BLaER1 (cell line): ENCODE measurements around the gene NCOA1.

Source experiments
- H3K27ac ChIP-seq: shearing (Covaris generic); formaldehyde crosslinking; 2 replicates; pipeline ENCODE4 v1.8.1; 2022
- H3K27me3 ChIP-seq: shearing (Covaris generic); formaldehyde crosslinking; 2 replicates; pipeline ENCODE4 v1.8.1; 2022
- H3K36me3 ChIP-seq: shearing (Covaris generic); formaldehyde crosslinking; 2 replicates; pipeline ENCODE4 v1.8.1; 2022
- H3K4me1 ChIP-seq: shearing (Covaris generic); formaldehyde crosslinking; 2 replicates; pipeline ENCODE4 v1.8.1; 2022
- H3K4me2 ChIP-seq: shearing (Covaris generic); formaldehyde crosslinking; 2 replicates; pipeline ENCODE4 v1.8.1; 2022
- H3K4me3 ChIP-seq: shearing (Covaris generic); formaldehyde crosslinking; 2 replicates; pipeline ENCODE4 v1.8.1; 2022
- H3K9ac ChIP-seq: shearing (Covaris generic); formaldehyde crosslinking; 2 replicates; pipeline ENCODE4 v1.8.1; 2022
- H3K9me3 ChIP-seq: shearing (Covaris generic); formaldehyde crosslinking; 2 replicates; pipeline ENCODE4 v1.8.1; 2022
- H4K20me1 ChIP-seq: shearing (Covaris generic); formaldehyde crosslinking; 2 replicates; pipeline ENCODE4 v1.8.1; 2022
- Cebpa-rat ChIP-seq: shearing (Covaris generic); IDR thresholded peaks from 2 replicates; pipeline ENCODE4 v1.8.1; 2022

NCOA1 gene

GRCh38 chr2:24512404-24512803, 21.4 kb downstream of the NCOA1 start:
- no peak for TF ChIP-seq Cebpa-rat
- Histone ChIP-seq H3K36me3 (no peaks in the 10 kb centered on the region), H3K9me3 (no peaks in the 10 kb centered on the region), H3K4me1 (no peaks in the 10 kb centered on the region), H3K9ac (no peak overlapping the region), H3K27me3 (no peaks in the 10 kb centered on the region), H3K4me3 (no peak overlapping the region), H4K20me1 (peaks cover 48% of the 10 kb centered on the region; the same call in 1 of the 2 replicates), H3K27ac (no peak overlapping the region), H3K4me2 (no peak overlapping the region)

GRCh38 chr2:24512831-24513230, 21.8 kb downstream of the NCOA1 start:
- Histone ChIP-seq H3K4me3 (no peak overlapping the region), H3K9ac (no peak overlapping the region), H3K9me3 (no peaks in the 10 kb centered on the region), H3K27ac (no peak overlapping the region), H4K20me1 (peaks cover 51% of the 10 kb centered on the region; the same call in 1 of the 2 replicates), H3K4me1 (no peaks in the 10 kb centered on the region), H3K27me3 (no peaks in the 10 kb centered on the region), H3K4me2 (no peak overlapping the region), H3K36me3 (no peaks in the 10 kb centered on the region)
- TF ChIP-seq Cebpa-rat = no peak

- Histone ChIP-seq H3K4me1 (no peaks in the 10 kb centered on the region), H3K36me3 (no peaks in the 10 kb centered on the region), H3K9me3 (no peaks in the 10 kb centered on the region), H4K20me1 (peaks cover 50% of the 10 kb centered on the region; the same call in 1 of the 2 replicates), H3K4me2 (no peak overlapping the region), H3K4me3 (no peak overlapping the region), H3K27ac (no peak overlapping the region), H3K27me3 (no peaks in the 10 kb centered on the region), H3K9ac (no peak overlapping the region)
- TF ChIP-seq Cebpa-rat = no peak
Measured at GRCh38 chr2:24513281-24514071, 22.4 kb downstream of the NCOA1 start.

GRCh38 chr2:24514820-24515219, 23.8 kb downstream of the NCOA1 start:
- Histone ChIP-seq H3K9ac (no peak overlapping the region), H3K36me3 (no peaks in the 10 kb centered on the region), H3K4me2 (no peak overlapping the region), H3K4me1 (no peaks in the 10 kb centered on the region), H3K4me3 (no peak overlapping the region), H3K27ac (no peak overlapping the region), H4K20me1 (peaks cover 36% of the 10 kb centered on the region; the same call in 1 of the 2 replicates), H3K27me3 (no peaks in the 10 kb centered on the region), H3K9me3 (peaks cover 5% of the 10 kb centered on the region; the same call in 1 of the 2 replicates)
- no peak for TF ChIP-seq Cebpa-rat

GRCh38 chr2:24515335-24515734, 24.3 kb downstream of the NCOA1 start:
- peaks cover 31% of the 10 kb centered on the region; the same call in 1 of the 2 replicates for H4K20me1 ChIP-seq
- H3K4me1 ChIP-seq = no peaks in the 10 kb centered on the region
- H3K36me3 ChIP-seq = no peaks in the 10 kb centered on the region
- H3K27ac ChIP-seq = no peak overlapping the region
- H3K4me3 ChIP-seq = no peak overlapping the region
- H3K9ac ChIP-seq = no peak overlapping the region
- no peak for TF ChIP-seq Cebpa-rat
- no peaks in the 10 kb centered on the region for H3K27me3 ChIP-seq
- H3K4me2 ChIP-seq = no peak overlapping the region
- H3K9me3 ChIP-seq = peaks cover 5% of the 10 kb centered on the region; the same call in 1 of the 2 replicates

- Histone ChIP-seq H4K20me1 (peaks cover 26% of the 10 kb centered on the region; the same call in 1 of the 2 replicates), H3K4me2 (no peak overlapping the region), H3K27me3 (no peaks in the 10 kb centered on the region), H3K9me3 (peaks cover 5% of the 10 kb centered on the region; the same call in 1 of the 2 replicates), H3K4me3 (no peak overlapping the region), H3K27ac (no peak overlapping the region), H3K36me3 (no peaks in the 10 kb centered on the region), H3K9ac (no peak overlapping the region), H3K4me1 (no peaks in the 10 kb centered on the region)
- TF ChIP-seq Cebpa-rat = no peak
Measured at GRCh38 chr2:24515831-24516230, 24.8 kb downstream of the NCOA1 start.

- Histone ChIP-seq H3K4me2 (no peak overlapping the region), H3K9me3 (peaks cover 5% of the 10 kb centered on the region; the same call in 1 of the 2 replicates), H3K4me3 (no peak overlapping the region), H3K27me3 (no peaks in the 10 kb centered on the region), H3K36me3 (no peaks in the 10 kb centered on the region), H3K4me1 (no peaks in the 10 kb centered on the region), H4K20me1 (peaks cover 26% of the 10 kb centered on the region; the same call in 1 of the 2 replicates), H3K9ac (no peak overlapping the region), H3K27ac (no peak overlapping the region)
- no peak for TF ChIP-seq Cebpa-rat
Measured at GRCh38 chr2:24517247-24517646, 26.2 kb downstream of the NCOA1 start.

GRCh38 chr2:24520175-24520574, 29.1 kb downstream of the NCOA1 start:
- no peak overlapping the region for H3K4me2 ChIP-seq
- no peak for TF ChIP-seq Cebpa-rat

GRCh38 chr2:24521162-24521857, 30.3 kb downstream of the NCOA1 start:
- Histone ChIP-seq H3K9me3 (peaks cover 5% of the 10 kb centered on the region; the same call in 1 of the 2 replicates), H4K20me1 (peaks cover 6% of the 10 kb centered on the region; the same call in 1 of the 2 replicates), H3K4me3 (no peak overlapping the region), H3K4me2 (no peak overlapping the region), H3K36me3 (no peaks in the 10 kb centered on the region), H3K27me3 (no peaks in the 10 kb centered on the region), H3K4me1 (no peaks in the 10 kb centered on the region), H3K9ac (no peak overlapping the region), H3K27ac (no peak overlapping the region)
- no peak for TF ChIP-seq Cebpa-rat

More at GRCh38 chr2:24520175-24520574, 29.1 kb downstream of the NCOA1 start:
- H3K4me3 ChIP-seq = no peak overlapping the region
- no peaks in the 10 kb centered on the region for H3K4me1 ChIP-seq
- peaks cover 5% of the 10 kb centered on the region; the same call in 1 of the 2 replicates for H3K9me3 ChIP-seq
- H3K36me3 ChIP-seq = no peaks in the 10 kb centered on the region
- H3K9ac ChIP-seq = no peak overlapping the region
- peaks cover 10% of the 10 kb centered on the region; the same call in 1 of the 2 replicates for H4K20me1 ChIP-seq
- H3K27ac ChIP-seq = no peak overlapping the region
- H3K27me3 ChIP-seq = no peaks in the 10 kb centered on the region
